ENCODE measurements around the gene C19orf38.
"Not testable (repeated sequence)": the region's sequence is repeated elsewhere in the genome, so short reads cannot be mapped to it uniquely, and the experiment has no call there.

Gene C19orf38

DNA sequence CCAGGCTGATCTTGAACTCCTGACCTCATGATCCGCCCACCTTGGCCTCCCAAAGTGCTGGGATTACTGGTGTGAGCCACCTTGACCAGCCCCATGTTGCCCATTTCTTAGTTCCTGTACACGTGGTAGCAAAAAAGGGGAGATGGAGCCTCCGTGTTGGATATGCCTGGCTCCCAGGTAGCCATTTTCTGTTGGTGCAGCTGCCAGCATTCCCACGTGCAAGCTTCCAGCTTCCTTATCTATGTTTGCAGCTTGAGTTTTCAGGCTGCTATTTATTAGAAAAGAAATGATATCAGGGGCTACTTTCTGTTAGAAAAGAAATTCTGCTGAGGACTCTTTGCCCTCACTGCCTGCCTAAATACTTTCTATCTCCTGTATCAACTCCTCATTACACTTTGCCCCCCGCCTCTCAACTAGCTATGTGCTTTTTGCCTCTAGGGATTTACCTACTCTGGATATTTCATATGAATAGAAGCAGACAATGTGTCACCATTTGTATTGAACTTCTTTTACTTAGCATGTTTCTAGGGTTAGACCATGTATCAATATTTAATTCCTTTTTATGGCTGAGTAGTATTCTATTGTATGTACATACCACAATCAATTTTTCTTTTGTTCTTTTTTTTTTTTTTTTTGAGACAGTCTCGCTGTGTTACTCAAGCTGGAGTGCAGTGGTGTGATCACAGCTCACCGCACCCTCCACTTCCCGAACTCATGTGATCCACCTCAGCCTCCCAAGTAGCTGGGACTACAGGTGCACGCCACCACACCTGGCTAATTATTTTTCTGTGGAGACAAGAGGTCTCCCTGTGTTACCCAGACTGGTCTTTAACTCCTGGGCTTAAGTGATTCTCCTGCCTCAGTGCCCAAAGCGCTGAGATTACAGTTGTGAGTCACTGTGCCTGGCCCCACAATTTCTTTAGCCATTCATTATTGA lies 8.8 kb upstream of the C19orf38 start:
- no peak overlapping the region for H3K27ac ChIP-seq
- H3K4me3 ChIP-seq = no peak overlapping the region

DNA sequence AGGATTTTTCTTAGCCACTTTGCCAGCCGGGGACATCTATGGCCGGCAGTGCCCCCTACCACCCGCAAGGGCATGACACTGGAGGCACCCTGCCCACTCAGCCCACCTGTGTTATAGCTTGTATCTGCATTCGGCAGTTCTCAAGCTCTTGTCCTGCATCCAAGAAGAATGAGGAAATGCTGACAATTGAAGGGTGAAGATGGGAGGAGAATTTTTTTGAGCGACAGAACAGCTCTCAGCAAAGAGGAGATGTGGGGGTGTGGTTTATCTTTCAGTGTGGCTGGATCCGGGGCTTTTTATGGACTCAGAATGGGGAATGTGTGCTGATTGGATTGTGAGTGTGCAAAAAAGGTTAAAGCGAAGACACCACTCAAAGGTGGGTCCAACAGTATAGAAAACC lies 5.4 kb upstream of the C19orf38 start:
- H3K27ac ChIP-seq = no peak overlapping the region
- H3K4me3 ChIP-seq = no peak overlapping the region

DNA sequence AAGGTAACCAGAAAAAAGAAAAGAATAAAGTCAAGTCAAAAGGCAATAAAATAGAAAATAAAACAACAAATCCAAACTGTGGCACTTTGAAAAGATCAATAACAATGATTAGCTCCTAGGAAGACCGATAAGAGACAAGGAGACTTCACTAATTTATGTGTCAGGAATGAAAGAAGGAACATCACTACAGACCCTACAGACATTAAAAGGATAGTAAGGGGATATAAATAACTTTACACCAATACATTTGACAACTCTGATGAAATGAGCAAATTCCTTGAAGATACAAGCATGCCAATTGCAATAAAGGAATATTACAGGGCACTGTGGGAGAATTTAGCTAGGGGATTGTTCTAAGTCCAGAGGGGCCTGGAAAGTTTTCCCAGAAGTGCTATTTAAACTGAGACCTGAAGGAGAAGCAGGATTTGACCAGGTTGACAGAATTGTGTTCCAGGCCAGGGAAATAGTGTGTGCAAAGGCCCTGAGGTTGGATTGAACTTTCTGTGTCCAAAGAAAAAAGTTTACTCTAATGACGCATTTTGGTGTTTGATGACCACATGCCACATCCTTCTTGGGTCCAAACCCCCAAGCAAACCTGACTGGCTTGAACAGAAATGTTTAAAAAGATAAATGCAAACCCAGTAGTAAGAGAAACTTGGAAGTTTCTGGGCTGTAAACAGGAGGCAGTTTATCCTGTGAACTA lies 1.6 kb upstream of the C19orf38 start:
- no peak overlapping the region for H3K27ac ChIP-seq

DNA sequence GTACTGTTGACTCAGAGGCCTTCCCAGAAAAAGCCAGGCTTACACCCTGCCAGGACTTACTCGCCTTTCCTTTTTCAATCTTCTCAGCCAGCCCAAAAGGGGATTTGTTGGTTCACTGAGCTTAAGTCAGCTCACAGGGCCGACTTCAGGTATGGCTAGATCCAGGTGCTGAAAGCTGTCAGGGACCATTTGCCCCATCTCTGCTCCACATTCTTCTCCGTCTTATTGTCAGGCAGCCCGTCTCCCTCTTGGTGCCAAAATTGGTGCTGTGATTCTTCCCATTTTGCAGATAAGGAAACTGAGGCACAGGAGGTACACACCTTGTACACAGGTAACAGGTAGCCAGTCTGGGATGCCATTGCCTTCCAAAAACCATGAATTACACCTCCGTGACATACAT lies 2.4 kb downstream of the C19orf38 start:
- Histone ChIP-seq H3K27ac (no peak overlapping the region), H3K4me3 (no peak overlapping the region)

More for the DNA sequence above, 1.6 kb upstream of the C19orf38 start:
- H3K4me3 ChIP-seq = no peak overlapping the region

DNA sequence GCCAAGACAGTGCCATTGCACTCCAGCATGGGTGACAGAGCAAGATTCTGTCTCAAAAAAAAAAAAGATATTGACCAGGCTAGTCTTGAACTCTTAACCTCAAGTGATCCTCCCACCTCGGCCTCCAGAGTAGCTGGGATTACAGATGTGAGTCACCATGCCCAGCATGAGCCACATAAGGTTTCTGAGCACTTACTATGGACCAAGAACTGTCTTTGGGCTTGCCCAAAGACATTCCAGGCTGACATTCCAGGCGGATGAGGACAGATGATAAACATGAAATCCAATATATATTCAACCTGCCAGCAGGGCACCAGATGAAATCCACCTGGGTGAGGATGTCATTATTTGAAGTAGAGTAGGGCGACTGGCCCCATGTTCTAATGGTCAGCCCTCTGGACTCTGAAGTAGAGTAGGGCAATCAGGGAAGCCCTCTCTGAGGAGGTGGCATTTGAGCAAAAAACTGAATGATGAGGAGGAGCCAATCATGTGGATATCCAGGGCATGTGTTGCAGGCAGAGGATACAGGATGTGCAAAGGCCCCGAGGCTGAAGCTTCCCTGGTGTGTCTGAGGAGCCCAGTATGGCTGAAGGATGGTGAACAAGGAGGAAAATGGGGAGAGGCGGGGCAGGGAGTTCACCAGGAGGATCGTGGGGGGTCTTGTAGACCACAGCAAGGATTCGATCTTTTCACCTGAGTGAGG lies 4.0 kb downstream of the C19orf38 start:
- Histone ChIP-seq H3K27ac (no peak overlapping the region), H3K4me3 (no peak overlapping the region)

DNA sequence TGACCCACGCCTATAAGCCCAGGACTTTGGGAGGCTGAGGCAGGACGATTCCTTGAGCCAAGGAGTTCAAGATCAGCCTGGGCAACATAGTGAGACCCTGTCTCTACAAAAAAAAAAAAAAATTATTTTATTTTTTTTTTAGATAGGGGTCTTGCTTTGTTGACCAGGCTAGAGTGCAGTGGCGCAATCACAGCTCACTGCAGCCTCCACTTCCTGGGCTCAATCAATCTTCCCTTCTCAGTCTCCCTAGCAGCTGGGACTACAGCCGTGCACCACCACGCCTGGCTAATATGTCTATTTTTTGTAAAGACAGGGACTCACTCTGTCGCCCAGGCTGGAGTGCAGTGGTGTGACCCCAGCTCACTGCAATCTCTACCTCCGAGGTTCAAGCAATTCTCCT lies 4.7 kb downstream of the C19orf38 start:
- no peak overlapping the region for H3K4me3 ChIP-seq
- H3K27ac ChIP-seq = no peak overlapping the region

DNA sequence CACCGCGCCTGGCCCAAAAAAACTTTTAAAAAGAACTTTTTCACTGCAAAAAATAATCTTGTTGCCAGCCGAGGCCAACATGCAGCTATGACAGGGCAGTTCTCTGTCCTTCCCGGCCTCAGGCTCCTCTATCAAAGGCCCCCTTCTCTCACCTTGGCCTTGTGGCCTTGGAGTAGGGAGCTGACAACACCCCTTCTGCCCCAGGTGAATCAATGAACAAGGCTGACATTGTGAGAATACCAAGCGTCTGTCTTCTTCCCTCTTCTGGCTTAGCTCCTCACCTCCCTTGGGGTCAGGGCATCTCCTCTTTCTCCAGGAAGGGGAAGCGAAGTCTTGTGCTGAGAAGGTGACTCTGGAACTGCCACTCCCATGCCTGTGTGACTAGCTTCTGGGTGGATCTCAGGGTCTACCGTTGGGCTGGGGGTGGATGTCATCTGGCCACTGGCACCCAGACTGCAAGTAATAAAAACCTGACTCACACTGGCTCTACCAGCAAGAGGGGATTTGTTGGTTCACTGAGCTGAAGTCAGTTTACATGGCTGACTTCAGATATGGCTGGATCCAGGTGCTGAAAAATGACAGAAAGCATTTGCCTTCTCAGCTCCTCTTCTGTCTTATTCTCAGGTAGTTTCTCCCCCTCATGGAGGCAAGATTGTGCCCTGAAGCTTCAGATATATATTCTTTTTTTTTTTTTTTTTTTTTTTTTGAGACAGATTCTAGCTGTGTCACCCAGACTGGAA lies 6.3 kb downstream of the C19orf38 start:
- Histone ChIP-seq H3K27ac (no peak overlapping the region), H3K4me3 (no peak overlapping the region)

DNA sequence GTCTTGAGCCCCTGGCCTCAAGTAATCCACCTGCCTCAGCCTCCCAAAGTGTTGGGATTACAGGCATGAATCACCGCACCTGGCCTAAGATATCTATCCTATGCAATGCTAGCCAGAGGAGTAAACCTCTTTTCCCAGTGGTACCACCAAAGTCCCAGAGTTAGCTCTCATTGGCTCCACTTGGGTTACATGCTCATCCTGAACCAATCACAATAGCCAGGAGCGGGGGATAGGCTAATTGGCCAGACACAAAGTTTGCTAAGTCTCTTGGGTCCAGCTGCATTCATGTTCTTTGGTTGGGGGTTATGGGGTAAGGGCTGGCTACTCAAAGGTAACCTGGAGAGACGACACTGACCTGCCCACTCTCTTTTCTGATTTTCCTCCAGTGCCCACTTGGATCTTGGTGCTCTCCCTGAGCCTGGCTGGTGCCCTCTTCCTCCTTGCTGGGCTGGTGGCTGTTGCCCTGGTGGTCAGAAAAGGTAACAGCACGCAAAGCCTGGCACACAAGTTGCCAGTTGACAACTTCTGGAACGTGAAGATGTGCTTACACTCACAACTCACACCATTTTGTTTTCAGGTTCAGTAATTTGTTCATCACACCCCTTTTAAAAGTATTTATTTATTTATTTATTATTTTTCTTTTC lies 7.8 kb downstream of the C19orf38 start:
- Histone ChIP-seq H3K27ac (no peak overlapping the region), H3K4me3 (no peak overlapping the region)

DNA sequence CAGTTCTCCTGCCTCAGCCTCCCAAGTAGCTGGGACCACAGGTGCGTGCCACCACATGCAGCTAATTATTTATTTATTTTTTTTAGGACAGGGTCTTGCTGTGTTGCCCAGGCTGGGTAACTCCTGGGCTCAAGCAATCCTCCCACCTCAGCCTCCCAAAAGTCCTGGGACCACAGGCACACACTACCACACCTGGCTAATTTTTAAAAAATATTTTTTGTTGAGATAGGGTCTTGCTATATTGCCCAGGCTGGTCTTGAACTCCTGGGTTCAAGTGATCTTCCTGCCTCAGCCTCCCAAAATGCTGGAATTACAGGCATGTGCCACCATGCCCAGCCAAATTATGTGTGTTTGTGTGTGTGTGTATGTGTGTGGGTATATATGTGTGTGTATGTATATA lies 8.7 kb downstream of the C19orf38 start:
- not testable (repeated sequence) for H3K27ac ChIP-seq, H3K4me3 ChIP-seq

DNA sequence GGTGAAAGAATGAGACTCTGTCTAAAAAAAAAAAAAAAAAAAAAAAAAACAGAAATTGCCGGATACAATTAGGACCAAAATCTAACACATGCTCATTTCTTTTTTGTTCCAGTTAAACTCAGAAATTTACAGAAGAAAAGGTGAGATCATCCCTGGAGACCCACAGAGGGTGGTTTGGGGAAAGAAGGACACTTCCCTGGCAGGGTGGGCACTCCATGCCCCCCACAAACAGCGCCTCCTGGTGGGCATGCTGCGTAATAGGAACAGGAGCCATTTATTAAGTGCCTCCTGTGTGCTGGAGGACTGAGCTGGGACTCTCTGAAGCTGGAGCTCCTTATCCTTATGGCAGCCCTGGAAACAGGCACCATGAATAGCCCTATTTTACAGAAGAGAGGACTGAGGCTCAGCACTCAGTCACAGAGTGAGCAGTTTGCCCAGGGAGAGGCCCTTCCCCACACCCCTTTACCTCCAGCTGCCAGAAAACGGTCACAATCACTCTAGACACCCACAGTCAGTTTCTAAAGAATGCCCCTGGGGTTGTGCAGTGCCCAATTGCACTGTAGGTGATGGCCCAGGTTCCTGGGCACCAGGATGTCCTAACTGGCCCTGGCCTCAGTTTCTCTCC lies 10.1 kb downstream of the C19orf38 start:
- Histone ChIP-seq H3K27ac (no peak overlapping the region), H3K4me3 (no peak overlapping the region)

DNA sequence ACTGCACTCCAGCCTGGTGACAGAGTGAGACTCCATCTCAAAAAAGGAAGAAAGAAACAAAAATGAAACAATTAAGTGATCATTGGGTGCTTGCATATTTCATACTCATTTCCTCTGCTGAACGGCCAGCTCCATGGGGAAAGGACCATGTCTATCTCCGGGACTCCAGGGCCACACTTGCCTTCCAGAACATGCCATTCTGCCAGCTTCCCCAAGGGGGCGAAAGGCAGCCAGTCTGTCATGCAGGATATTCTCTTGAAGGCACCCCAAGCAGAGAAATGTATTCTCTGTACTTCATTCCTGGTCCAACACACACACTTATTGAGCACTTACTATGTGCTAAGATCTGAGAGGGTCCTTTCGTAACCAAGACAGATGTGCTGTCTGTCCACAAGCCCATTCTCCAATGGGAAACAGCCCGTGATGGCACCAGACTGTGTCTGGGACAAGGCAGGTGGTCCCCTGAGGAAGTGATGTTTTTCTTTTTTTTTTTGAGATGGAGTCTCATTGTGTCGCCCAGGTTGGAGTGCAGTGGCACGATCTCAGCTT lies 13.0 kb downstream of the C19orf38 start:
- Histone ChIP-seq H3K4me3 (no peak overlapping the region), H3K27ac (no peak overlapping the region)

DNA sequence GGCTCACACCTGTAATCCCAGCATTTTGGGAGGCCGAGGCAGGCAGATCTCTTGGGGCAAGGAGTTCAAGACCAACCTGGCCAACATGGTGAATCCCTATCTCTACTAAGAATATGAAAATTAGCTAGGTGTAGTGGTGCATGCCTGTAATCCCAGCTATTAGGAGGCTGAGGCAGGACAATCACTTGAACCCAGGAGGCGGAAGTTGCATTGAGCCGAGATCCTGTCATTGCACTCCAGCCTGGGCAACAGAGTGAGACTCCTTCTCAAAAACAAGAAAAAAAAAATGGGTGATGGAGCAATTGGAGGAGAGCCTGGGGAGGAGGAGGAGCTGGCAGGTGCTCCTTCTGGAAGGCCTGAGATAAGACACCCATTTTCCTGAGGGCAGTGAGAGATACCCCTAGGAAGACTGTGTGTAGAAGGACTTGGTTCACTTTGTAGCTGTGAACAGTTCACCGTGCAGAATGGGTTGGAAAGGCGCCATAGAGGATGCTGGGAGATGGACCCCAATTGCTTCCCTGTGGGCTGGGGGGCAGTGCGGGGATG lies 14.4 kb downstream of the C19orf38 start:
- Histone ChIP-seq H3K27ac (no peak overlapping the region), H3K4me3 (no peak overlapping the region)

DNA sequence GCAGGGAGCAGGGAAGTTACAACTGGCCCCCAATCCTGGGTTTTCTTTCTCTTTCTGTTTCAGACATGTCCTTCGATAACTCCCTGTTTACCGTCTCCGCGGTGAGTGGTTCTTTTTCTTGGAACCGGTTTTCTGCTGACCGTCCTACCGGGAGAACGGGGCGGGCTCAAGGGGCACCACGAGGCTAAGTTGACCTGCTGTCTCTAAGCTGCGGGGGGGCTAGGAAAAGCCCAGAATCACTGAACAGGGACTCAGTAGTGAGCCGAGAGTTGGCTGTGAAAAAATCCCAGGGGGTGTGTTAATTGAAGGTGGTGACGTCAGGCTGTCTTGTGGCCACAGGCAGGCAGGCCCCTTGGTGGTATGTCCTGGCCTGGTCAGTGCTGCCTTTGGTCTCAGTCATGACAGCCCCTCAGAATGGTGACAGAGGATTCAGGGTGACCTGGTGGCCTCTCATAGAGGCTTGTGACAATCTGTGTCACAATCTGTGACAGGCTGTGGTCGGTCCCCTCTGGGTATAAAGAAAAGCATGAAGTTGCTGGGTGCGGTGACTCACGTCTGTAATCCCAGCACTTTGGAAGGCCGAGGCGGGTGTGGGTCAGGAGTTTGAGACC lies 15.0 kb downstream of the C19orf38 start:
- H3K27ac ChIP-seq = peak overlapping the region in 2 of 21 experiments; percentile 18 to 47
- H3K4me3 ChIP-seq = no peak overlapping the region

DNA sequence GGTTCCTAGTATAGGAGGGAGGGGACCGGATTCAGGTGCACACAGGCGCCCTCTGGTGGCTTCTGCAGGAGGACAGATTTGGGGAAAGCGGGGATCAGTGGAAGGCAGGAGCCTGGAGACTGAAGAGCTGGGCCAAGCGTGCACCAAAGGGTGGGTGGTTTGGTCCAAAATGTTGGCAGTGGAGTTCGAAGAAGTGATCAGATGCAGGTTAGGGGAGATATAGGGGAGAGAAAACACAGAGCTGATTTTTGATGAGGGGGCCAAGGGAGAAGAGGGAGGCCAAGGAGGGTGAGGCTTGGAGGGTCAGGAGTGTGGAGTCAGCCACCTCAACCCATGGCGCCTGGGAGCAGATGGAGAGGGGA lies 16.3 kb downstream of the C19orf38 start:
- H3K4me3 ChIP-seq = peak overlapping the region in 1 of 7 experiments; percentile 10
- H3K27ac ChIP-seq = peak overlapping the region in 3 of 21 experiments; percentile 12 to 47 (median 18)

DNA sequence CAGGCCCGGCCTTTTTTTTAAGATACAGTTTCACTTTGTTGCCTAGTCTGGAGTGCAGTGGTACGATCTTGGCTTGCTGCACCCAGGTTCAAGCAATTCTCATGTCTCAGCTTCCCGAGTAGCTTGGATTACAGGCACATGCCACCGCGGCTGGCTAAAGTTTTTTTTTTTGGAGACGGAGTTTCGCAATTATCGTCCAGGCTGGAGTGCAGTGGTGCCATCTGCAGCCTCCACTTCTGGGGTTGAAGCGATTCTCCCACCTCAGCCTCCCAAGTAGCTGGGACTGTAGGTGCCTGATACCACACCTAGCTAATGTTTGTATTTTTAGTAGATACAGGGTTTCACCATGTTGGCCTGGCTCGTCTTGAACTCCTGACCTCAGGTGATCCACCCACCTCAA lies 18.3 kb downstream of the C19orf38 start:
- Histone ChIP-seq H3K4me3 (no peak overlapping the region), H3K27ac (no peak overlapping the region)

DNA sequence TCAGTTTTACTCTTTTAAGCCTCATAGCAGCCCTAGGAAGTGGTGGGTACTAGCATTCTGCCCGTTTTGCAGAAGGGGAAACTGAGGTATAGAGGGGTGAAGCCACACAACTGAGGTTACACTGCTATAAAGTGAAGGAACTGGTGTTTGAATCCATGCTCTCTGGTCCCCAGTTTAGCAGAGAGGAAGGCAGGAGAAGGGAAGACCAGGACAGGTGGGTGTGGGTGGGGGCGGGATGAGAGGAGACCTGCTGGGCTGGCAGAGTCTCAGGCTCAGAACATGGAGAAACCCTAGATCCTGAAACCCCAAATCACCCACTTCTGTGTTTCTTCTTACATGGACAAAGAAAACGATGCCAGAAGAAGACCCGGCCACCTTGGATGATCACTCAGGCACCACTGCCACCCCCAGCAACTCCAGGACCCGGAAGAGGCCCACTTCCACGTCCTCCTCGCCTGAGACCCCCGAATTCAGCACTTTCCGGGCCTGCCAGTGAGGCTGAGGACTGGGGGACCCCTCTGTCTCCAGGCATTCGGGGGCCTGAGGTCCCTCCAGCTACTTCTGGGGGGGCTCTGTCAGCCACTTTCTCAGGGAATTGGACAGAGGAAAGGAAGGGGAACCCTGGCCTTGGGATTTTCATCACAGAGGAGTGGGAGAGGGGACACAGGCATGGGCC lies 20.8 kb downstream of the C19orf38 start:
- no peak overlapping the region for H3K27ac ChIP-seq
- no peak overlapping the region for H3K4me3 ChIP-seq

DNA sequence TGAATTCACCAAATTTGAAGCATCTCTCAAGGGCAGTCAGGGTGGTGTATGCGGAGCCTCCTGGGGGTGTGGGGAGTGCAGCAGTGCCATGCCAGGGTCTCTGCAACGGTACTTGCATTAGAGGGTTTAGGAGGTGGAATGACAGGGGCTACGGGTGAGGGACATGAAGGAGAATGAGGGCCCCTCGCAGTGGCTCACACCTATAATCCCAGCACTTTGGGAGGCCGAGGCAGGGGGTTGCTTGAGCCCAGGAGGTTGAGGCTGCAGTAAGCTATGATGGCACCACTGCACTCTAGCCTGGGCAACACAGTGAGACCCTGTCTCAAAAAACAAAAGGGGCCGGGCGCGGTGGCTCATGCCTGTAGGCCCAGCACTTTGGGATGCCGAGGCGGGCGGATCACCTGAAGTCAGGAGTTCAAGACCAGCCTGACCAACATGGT lies 21.7 kb downstream of the C19orf38 start:
- H3K27ac ChIP-seq = peak overlapping the region in 4 of 21 experiments; percentile 78 to 89 (median 82)

More for the DNA sequence above, 21.7 kb downstream of the C19orf38 start:
- not testable (repeated sequence) for H3K4me3 ChIP-seq
